Measurements from ENCODE around the gene SCN1B.

Gene SCN1B

GRCh38 chr19:35059006-35059798, 28.9 kb downstream of the SCN1B start:
- DNase-seq, result no peak

DNA sequence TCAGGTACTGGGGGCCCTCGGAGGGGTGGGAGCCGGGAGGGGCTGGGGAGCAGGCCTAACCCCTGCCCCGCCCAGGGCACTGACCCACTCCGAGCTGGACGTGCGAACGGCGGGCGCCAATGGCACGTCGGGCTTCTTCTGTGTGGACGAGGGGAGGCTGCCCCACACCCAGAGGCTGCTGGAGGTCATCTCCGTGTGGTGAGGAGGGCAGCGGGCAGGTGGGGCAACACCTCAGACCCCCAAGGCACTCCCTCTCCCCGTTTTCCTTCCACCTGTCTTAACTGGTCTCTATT, 29.5 kb downstream of the SCN1B start:
- DNase-seq, result no peak

GRCh38 chr19:35060160-35060855, 30.0 kb downstream of the SCN1B start:
- DNase-seq, result no peak

DNA sequence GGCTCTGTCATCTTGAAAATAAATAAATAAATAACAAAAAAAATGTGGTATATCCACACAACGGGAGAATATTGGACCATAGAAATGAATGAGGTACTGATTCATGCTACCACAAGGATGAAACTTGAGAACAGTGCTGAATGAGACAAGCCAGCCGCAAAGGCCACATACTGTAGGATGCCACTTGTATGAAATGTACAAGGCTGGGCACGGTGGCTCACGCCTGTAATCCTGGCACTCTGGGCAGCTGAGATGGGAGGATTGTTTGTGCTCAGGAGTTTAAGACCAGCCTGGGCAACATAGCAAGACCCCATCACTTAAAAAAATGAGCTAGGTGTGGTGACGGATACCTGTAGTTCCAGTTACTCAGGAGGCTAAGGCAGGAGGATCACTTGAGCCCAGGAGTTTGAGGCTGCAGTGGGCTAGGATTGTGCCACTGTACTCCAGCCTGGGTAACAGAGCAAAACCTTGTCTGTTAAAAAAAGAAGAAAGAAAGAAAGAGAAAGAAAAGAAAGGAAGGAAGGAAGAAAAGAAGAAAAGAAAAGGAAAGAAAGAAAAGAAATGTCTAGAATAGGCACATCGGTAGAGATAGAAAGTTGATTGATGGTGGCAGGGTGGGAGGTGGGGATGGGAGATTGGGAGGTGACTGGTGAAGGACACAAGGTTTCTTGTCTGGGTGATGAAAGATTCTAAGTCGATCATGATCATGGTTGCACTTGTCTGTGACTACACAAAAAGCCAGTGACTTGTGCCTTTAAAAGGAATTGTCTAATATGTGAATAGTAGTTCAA, 31.5 kb downstream of the SCN1B start:
- no peak for DNase-seq

GRCh38 chr19:35062942-35063341, 32.7 kb downstream of the SCN1B start:
- DNase-seq, result no peak

DNA sequence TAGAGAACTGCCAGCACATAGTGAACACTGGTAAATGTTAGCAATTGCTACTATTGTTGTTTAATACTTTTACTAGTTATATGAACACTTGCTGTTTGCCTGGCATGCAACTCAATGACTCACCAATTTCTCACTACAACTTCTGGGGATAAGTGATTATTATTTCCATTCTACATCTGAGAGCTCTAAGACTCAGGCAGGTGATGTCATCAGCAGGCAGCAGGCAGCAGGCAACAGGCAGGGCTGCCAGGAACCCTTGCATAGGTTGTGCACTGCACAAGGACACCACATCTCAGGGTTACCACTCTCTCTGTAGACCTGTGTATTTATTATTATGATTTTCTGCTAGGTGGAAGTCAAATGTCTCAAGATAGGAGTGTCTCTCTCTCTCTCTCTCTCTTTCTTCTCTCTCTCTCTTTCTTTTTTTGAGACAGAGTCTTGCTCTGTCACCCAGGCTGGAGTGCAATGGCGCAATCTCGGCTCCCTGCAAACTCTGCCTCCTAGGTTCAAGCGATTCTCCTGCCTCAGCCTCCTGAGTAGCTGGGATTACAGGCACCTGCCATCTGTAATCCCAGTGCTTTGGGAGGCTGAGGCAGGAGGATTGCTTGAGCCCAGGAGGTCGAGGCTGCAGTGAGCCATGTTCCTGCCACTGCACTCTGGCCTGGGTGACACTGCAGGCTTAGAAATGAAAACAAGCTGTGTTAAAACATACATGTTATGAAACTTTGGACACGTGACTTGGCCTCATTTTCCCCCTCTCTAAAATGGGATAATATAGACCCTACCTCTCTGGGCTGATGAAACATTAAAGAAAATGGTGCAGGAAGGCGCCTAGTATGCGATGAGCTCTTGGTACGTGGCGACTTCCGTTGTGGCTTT, 33.9 kb downstream of the SCN1B start:
- peak; percentile 27 for DNase-seq

- no peak for DNase-seq
These were observed 35.3 kb downstream of the SCN1B start for GRCh38 chr19:35065574-35065973.

GRCh38 chr19:35066121-35066520, 35.9 kb downstream of the SCN1B start:
- no peak for DNase-seq

DNA sequence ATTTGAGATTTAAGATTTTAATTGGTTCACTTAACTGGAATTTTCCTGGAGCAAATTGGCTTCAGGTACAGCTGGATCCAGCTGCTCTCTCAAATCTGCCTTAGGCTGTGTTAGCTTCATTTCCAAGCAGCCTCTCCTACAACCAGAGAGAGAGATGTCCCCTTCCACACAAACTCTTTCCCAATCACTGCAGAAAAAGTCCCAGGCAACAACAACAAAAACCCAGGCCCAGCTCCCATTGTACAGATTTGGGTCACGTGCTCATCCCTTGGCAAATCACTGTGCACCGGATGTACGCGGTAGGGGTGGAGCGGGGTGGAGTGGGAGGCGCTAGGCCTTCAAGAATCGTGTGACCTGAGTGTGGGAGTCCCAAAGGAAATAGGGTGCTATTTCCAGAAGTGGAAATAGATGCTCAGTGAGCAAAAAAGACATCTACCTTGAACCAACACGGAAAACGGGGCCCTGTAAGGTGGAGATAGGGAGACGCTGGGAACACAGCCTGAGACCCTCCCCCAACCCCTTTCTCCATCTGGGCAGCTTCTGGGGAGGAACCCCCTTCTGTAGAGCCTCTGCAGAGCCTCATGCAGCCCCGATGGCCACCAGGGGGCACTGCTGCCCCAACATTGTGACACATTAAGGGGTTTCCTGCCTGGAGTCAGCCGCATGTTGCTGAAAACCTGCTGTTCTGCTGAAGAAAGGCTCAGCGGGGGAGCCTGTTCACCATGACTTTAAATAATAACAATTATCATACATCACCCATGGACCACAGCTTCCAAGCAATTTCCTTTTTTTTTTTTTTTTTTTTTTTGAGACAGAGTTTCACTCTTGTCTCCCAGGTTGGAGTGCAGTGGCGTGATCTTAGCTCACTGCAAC, 36.7 kb downstream of the SCN1B start:
- peak; percentile 95 for DNase-seq

DNA sequence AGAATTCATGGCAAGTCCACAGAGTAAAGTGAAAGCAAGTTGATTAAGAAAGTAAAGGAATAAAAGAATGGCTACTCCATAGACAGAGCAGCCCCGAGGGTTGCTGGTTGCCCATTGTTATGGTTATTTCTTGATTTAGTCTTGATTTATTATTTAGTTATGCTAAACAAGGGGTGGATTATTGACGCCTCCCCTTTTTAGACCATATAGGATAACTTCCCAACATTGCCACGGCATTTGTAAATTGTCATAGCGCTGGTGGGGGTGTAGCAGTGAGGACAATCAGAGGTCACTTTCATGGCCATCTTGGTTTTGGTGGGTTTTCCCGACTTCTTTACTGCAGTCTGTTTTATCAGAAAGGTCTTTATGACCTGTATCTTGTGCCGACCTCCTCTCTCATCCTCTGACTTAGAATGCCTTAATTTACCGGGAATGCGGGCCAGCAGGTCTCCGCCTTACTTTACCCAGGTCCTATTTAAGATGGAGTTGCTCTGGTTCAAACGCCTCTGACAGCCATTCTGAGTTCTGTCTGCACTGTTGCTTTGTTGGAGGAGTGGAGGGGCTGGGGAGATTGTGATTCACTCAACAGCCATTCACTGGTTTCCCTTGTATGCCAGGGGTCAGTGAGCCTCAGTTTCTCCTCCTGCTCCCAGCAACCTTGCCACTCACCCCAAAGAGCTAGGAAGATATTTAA, 38.8 kb downstream of the SCN1B start:
- DNase-seq, result no peak

- peak; percentile 44 for DNase-seq
These were observed 39.4 kb downstream of the SCN1B start for GRCh38 chr19:35069696-35070095.

DNA sequence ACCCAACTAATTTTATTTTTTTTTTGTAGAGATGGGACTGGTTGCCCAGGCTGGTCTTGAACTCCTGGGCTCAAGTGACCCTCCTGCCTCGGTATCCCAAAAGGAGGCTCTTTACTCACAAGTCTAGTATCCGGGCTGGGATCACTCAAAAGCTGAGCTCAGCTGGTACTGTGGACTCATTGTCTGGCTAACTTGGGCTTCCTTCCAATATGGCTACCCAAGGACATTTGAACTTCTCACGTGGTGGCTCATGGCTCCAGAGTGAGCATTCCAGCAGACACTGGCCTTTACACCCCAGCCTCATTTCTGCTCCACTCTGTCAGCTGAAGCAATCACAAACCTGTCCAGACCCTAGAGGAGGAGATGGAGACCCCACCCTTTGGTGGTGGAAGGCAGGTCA, 40.2 kb downstream of the SCN1B start:
- DNase-seq, result no peak

DNA sequence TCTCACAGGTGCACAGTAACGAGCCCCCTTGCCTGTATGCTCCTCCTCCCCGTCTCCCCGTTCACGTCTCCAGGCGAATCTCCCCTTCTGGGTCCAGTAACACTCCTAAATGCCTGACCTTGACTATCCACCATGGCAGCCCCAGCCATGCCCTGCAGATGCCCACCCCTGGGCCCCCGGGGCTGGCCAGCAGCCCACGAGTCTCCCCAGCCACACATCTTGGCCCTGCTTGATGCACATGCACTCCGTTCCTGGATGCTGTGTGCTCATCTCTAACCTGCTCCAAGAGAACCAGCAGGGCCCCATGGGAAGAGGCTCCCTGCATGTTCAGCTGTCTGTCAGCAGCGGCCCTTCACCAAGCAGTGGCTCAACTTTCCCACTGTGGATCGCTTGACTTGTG, 43.2 kb downstream of the SCN1B start:
- DNase-seq, result no peak

DNA sequence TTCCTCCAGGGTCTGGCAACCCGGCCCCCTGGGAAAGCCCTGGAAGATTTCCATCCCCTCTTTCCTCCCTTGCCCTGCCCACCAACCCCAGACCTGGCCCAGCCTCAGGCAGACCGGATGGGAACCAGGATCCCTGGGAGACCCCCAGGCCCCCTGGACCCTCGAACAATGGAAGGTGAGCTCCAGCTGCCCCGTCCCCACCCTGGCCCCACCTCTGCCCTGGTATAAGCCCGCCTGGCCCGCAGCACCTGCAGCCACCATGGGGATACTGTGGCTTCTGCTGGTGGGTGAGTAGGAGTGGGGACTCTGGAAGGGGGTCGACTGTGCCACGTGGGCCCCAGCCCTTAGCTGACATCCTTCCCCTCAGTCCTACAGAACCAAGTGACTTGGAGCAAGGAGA, 43.7 kb downstream of the SCN1B start:
- DNase-seq, result no peak

DNA sequence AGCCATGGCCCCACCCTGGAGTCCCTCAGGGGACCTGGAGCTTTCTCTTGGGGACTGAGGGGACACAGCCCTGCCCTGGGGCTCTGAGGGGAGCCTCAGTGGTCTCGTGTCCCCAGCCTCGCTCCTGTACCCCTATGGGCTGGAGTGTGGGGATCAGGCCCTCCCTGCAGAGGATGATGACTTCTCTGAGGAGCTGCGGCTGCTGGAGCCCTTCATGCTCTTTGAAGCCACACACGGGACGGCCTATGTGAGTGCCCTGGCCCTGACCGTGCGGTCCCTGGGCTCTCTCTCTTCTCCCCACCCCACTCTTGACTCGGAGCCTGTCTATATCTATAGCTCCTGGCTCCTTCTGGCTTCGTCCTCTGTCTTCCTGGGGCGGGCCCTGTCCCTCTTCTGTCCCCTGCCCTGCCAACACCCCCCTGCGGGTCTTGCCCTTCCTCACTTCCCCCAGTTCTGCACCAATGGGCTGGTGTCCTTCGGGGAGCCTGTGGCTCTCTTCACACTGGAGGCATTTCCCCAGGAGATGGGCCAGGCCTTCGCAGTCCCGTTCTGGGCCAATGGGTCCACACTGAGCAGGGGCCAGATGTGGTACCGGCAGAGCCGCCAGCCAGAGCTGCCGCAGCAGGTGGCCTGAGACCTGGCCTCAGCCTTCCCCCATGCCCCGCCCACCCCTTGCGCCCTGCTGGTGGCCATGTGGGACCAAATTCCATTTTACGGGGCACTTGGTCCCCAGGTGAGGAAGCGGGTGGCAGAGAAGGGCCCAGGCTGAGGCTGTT, 44.3 kb downstream of the SCN1B start:
- no peak for DNase-seq

GRCh38 chr19:35075202-35076025, 45.1 kb downstream of the SCN1B start:
- no peak for DNase-seq

- no peak for DNase-seq
These were observed 45.7 kb downstream of the SCN1B start for GRCh38 chr19:35076026-35076370.

GRCh38 chr19:35076657-35077056, 46.4 kb downstream of the SCN1B start:
- DNase-seq, result no peak

- no peak for DNase-seq
These were observed 47.3 kb downstream of the SCN1B start for GRCh38 chr19:35077411-35078223.
